HepG2 (cell line): ENCODE results near the gene L3MBTL4. TPM values are rescaled to one million over a fixed set of nuclear protein-coding genes. Genes with fewer than 3 reads are reported as not detected.

Experiments used
- ARNTL ChIP-seq: sonication (generic); formaldehyde crosslinking; IDR thresholded peaks from 2 replicates; pipeline ENCODE4 v1.4.0; 2020; ENCODE audit warnings: mild to moderate bottlenecking, missing genetic modification reagents
- BORCS8-MEF2B ChIP-seq: sonication (generic); formaldehyde crosslinking; IDR thresholded peaks from 2 replicates; pipeline ENCODE4 v1.8.0; 2022; ENCODE audit warnings: mild to moderate bottlenecking, missing genetic modification reagents
- CAMTA2 ChIP-seq: sonication (generic); formaldehyde crosslinking; IDR thresholded peaks from 2 replicates; pipeline ENCODE4 v1.4.0; 2020; ENCODE audit warnings: mild to moderate bottlenecking, missing genetic modification reagents, borderline replicate concordance
- CCDC6 ChIP-seq: sonication (generic); formaldehyde crosslinking; IDR thresholded peaks from 2 replicates; pipeline ENCODE4 v1.8.1; 2022; ENCODE audit warnings: mild to moderate bottlenecking, missing genetic modification reagents, moderate library complexity
- CEBPG ChIP-seq: IDR thresholded peaks from 2 replicates; pipeline ENCODE4 v1.6.1; 2016
- CREM ChIP-seq, 2 experiments: sonication (generic) in 1 of 2; formaldehyde crosslinking in 1 of 2; IDR thresholded peaks; 2 replicates each; pipeline versions ENCODE4 v1.4.0 to v1.6.1; 2016 to 2020; ENCODE audit warnings: antibody characterized with exemption in 1 of 2, mild to moderate bottlenecking in 1 of 2, missing genetic modification reagents in 1 of 2
- HDAC6 ChIP-seq: fragments of 200-600 bp; sonication (generic); IDR thresholded peaks from 2 replicates; pipeline ENCODE4 v1.7.0; 2017; ENCODE audit warnings: mild to moderate bottlenecking, antibody characterized with exemption, low read length, low read depth
- KDM5B ChIP-seq: sonication (generic); formaldehyde crosslinking; IDR thresholded peaks from 2 replicates; pipeline ENCODE4 v1.4.0; 2020; ENCODE audit warnings: missing genetic modification reagents, mild to moderate bottlenecking, borderline replicate concordance
- KMT2A ChIP-seq: sonication (generic); formaldehyde crosslinking; IDR thresholded peaks from 2 replicates; pipeline ENCODE4 v1.4.0; 2020; ENCODE audit warnings: missing genetic modification reagents
- PRDM10 ChIP-seq: sonication (generic); formaldehyde crosslinking; IDR thresholded peaks from 2 replicates; pipeline ENCODE4 v1.4.0; 2020; ENCODE audit warnings: low read depth, missing genetic modification reagents
- SIX4 ChIP-seq: sonication (generic); formaldehyde crosslinking; IDR thresholded peaks from 2 replicates; pipeline ENCODE4 v1.4.0; 2020; ENCODE audit warnings: missing genetic modification reagents
- SMAD3 ChIP-seq: sonication (generic); formaldehyde crosslinking; IDR thresholded peaks from 2 replicates; pipeline ENCODE4 v1.4.0; 2020; ENCODE audit warnings: missing genetic modification reagents
- SP4 ChIP-seq: sonication (generic); formaldehyde crosslinking; IDR thresholded peaks from 2 replicates; pipeline ENCODE4 v1.8.1; 2023; ENCODE audit warnings: mild to moderate bottlenecking, missing genetic modification reagents
- SPEN ChIP-seq: sonication (generic); formaldehyde crosslinking; IDR thresholded peaks from 2 replicates; pipeline ENCODE4 v1.5.1; 2020; ENCODE audit warnings: low read depth, mild to moderate bottlenecking, missing genetic modification reagents
- TAF1 ChIP-seq: sonication (generic); formaldehyde crosslinking; IDR thresholded peaks from 2 replicates; pipeline ENCODE4 v1.4.0; 2020; ENCODE audit warnings: missing genetic modification reagents
- ZBTB2 ChIP-seq: sonication (generic); formaldehyde crosslinking; IDR thresholded peaks from 2 replicates; pipeline ENCODE4 v1.8.0; 2022; ENCODE audit warnings: low read depth, missing genetic modification reagents
- ZFP36L1 ChIP-seq: sonication (generic); formaldehyde crosslinking; IDR thresholded peaks from 2 replicates; pipeline ENCODE4 v1.8.0; 2022; ENCODE audit warnings: mild to moderate bottlenecking, missing genetic modification reagents, moderate library complexity
- ZNF234 ChIP-seq: sonication (generic); formaldehyde crosslinking; conservative IDR thresholded peaks from 2 replicates; pipeline ENCODE4 v1.5.1; 2020; ENCODE audit warnings: mild to moderate bottlenecking, missing genetic modification reagents
- ZNF33B ChIP-seq: sonication (generic); formaldehyde crosslinking; IDR thresholded peaks from 2 replicates; pipeline ENCODE4 v1.5.1; 2020; ENCODE audit warnings: mild to moderate bottlenecking, missing genetic modification reagents
- ZNF644 ChIP-seq: IDR thresholded peaks from 2 replicates; pipeline ENCODE4 v1.6.1; 2016; ENCODE audit warnings: low read depth
- polyA plus RNA-seq, 8 experiments: library from polyadenylated mRNA; depleted of rRNA in 3 of 8; stranded (reverse) in 7 of 8; unstranded in 1 of 8; fragments of >200 nt; fragmentation: Illumina TruSeq in 4 of 8; extraction: Trizol in 4 of 8; gene quantifications; 2 replicates each; pipeline versions ENCODE4 v1.2.1 to v1.2.3, GENCODE V29; 2011 to 2016; ENCODE audit warnings: low read depth in 4 of 8, missing spikeins in 1 of 8, mixed read lengths in 1 of 8; ENCODE audit not compliant: insufficient read depth in 1 of 8
- total RNA-seq, 5 experiments: library from RNA; depleted of rRNA; stranded (reverse); fragments of >200 nt; fragmentation: Illumina TruSeq; extraction: Trizol; gene quantifications; 2 replicates each; pipeline ENCODE4 v1.2.3, GENCODE V29; 2016; ENCODE audit warnings: low read depth in 1 of 5
- TF ChIP-seq, protein P1 (sequence below): sonication (generic); formaldehyde crosslinking; conservative IDR thresholded peaks from 2 replicates; pipeline ENCODE4 v1.4.0; 2020; ENCODE audit warnings: missing genetic modification reagents
- TF ChIP-seq, protein P2 (sequence below), 2 experiments: sonication (generic) in 1 of 2; formaldehyde crosslinking in 1 of 2; IDR thresholded peaks; 2 replicates each; pipeline versions ENCODE4 v1.5.1 to v1.6.1; 2011 to 2020; ENCODE audit warnings: borderline replicate concordance in 1 of 2, low read depth in 1 of 2, low read length in 1 of 2, mild to moderate bottlenecking in 1 of 2, missing genetic modification reagents in 1 of 2, moderate library complexity in 1 of 2

The L3MBTL4 gene
- total and polyA plus RNA-seq, 2 of the 13 experiments (the other 11 are each of a cell fraction or from before 2014, with no cell fraction given): 10.8 to 13.3 TPM

GRCh38 chr18:6370886-6371635 is 43.6 kb downstream of the L3MBTL4 start (continued):
- TF ChIP-seq ARNTL: peak; percentile 75
- no peak for TF ChIP-seq ZNF644 (CRISPR knock-in tag)
- no peak for TF ChIP-seq SMAD3
- TF ChIP-seq PRDM10 (CRISPR knock-in tag): no peak
- TF ChIP-seq ZNF234: 0 out of 2 replicates have a peak, but pooled peaks have one; percentile 49
- no peak for TF ChIP-seq BORCS8-MEF2B (CRISPR knock-in tag)
- no peak for TF ChIP-seq CCDC6 (CRISPR knock-in tag)
- TF ChIP-seq, protein P1, sequence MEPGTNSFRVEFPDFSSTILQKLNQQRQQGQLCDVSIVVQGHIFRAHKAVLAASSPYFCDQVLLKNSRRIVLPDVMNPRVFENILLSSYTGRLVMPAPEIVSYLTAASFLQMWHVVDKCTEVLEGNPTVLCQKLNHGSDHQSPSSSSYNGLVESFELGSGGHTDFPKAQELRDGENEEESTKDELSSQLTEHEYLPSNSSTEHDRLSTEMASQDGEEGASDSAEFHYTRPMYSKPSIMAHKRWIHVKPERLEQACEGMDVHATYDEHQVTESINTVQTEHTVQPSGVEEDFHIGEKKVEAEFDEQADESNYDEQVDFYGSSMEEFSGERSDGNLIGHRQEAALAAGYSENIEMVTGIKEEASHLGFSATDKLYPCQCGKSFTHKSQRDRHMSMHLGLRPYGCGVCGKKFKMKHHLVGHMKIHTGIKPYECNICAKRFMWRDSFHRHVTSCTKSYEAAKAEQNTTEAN: 0 out of 2 replicates have a peak, but pooled peaks have one; percentile 66
- TF ChIP-seq ZBTB2 (CRISPR knock-in tag): no peak
- TF ChIP-seq SP4 (CRISPR knock-in tag): no peak
- no peak for TF ChIP-seq HDAC6
- TF ChIP-seq ZNF33B: no peak
- TF ChIP-seq ZFP36L1: no peak
- peak; percentile 38 for TF ChIP-seq CEBPG (CRISPR knock-in tag)
- TF ChIP-seq, protein P2, sequence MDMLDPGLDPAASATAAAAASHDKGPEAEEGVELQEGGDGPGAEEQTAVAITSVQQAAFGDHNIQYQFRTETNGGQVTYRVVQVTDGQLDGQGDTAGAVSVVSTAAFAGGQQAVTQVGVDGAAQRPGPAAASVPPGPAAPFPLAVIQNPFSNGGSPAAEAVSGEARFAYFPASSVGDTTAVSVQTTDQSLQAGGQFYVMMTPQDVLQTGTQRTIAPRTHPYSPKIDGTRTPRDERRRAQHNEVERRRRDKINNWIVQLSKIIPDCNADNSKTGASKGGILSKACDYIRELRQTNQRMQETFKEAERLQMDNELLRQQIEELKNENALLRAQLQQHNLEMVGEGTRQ (IDR thresholded peaks at IDR 0.05; ENCODE audit: low read depth, low read length): no peak
- TF ChIP-seq, protein P2 (CRISPR knock-in tag; IDR thresholded peaks at IDR 0.05; ENCODE audit: borderline replicate concordance): no peak
- TF ChIP-seq CAMTA2 (CRISPR knock-in tag): no peak
- TF ChIP-seq SPEN (CRISPR knock-in tag): no peak
- TF ChIP-seq CREM (IDR thresholded peaks at IDR 0.05): peak; percentile 58; the same call in 1 of the 2 replicates
- TF ChIP-seq CREM (CRISPR knock-in tag; IDR thresholded peaks at IDR 0.05): no peak
- no peak for TF ChIP-seq KMT2A (CRISPR knock-in tag)
- TF ChIP-seq SIX4 (CRISPR knock-in tag): no peak
- no peak for TF ChIP-seq KDM5B
- no peak for TF ChIP-seq TAF1 (CRISPR knock-in tag)
